ENCODE results near the gene TSPAN16.

The TSPAN16 gene

DNA sequence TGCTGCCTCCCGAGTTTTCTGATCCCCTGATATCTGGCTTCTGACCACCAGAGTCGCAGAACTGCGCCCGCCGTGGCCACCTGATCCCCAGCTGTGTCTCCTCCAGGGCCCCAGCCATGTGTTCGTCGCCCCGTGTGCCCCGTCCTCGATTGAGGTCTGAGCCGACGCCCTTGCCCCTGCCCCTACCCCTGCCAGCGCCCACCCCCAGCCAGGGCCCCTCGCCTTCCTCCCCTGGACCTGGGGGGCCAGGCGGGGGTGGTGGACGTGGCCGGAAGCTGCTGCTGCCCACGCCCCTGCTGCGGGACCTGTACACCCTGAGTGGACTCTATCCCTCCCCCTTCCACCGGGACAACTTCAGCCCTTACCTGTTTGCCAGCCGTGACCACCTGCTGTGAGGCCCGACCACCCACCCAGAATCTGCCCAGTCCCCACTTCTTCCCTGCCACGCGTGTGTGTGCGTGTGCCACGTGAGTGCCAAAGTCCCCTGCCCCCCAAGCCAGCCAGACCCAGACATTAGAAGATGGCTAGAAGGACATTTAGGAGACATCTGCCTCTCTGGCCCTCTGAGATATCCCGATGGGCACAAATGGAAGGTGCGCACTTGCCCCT lies 68.4 kb downstream of the TSPAN16 start:
- DNase-seq (ENCODE audit: low spot score): peak; percentile 7
- TF ChIP-seq, protein P1, sequence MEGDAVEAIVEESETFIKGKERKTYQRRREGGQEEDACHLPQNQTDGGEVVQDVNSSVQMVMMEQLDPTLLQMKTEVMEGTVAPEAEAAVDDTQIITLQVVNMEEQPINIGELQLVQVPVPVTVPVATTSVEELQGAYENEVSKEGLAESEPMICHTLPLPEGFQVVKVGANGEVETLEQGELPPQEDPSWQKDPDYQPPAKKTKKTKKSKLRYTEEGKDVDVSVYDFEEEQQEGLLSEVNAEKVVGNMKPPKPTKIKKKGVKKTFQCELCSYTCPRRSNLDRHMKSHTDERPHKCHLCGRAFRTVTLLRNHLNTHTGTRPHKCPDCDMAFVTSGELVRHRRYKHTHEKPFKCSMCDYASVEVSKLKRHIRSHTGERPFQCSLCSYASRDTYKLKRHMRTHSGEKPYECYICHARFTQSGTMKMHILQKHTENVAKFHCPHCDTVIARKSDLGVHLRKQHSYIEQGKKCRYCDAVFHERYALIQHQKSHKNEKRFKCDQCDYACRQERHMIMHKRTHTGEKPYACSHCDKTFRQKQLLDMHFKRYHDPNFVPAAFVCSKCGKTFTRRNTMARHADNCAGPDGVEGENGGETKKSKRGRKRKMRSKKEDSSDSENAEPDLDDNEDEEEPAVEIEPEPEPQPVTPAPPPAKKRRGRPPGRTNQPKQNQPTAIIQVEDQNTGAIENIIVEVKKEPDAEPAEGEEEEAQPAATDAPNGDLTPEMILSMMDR (IDR thresholded peaks at IDR 0.05; ENCODE audit: extremely low read depth, missing control alignments): no peak

DNA sequence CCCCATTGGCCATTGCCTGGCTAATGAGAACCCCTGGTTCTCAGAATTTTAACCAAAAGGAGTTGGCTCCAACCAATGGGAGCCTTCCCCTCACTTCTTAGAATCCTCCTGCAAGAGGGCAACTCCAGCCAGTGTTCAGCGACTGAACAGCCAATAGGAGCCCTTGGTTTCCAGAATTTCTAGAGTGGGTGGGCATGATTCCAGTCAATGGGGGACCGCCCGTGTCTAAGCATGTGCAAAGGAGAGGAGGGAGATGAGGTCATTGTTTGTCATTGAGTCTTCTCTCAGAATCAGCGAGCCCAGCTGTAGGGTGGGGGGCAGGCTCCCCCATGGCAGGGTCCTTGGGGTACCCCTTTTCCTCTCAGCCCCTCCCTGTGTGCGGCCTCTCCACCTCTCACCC lies 69.0 kb downstream of the TSPAN16 start:
- DNase-seq (ENCODE audit: low spot score): peak; percentile 7

More for the DNA sequence above, 69.0 kb downstream of the TSPAN16 start:
- TF ChIP-seq, protein P1 (IDR thresholded peaks at IDR 0.05; ENCODE audit: extremely low read depth, missing control alignments): no peak

Measured in GM20000 (cell line).